OCI-LY7 (cell line): ENCODE data around the gene CCBE1.

Source experiments
- EZH2phosphoT487 ChIP-seq: fragments of 200-600 bp; sonication (generic); IDR thresholded peaks from 2 replicates; pipeline ENCODE4 v1.6.1; 2018; ENCODE audit warnings: low read depth, borderline replicate concordance, mild to moderate bottlenecking, mixed run types, antibody characterized with exemption, low read length, moderate library complexity, mixed read lengths
- TF ChIP-seq, protein P1 (sequence below): fragments of 200-600 bp; sonication (generic); conservative IDR thresholded peaks from 2 replicates; pipeline ENCODE4 v1.5.1; 2014; ENCODE audit warnings: mild to moderate bottlenecking, antibody characterized with exemption, low read length, moderate library complexity, mixed read lengths

DNA sequence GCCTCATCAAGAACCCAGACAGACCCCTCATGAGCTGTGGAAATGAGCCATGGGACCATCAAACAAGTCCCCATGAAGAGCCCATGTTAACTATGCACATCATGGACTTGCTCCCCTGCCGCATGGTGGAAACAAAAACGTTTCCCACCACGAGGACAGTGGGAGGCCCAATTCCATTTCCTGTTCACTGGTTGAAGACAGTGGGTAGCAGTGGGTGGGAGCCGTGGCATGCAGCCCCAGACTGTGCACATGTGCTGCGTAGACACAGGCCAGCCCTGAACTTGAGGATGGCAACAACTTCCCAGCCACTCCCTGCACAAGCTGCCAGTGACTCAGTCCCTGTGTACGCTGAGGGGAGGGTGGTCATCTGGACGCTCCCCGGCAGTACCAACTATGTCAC, 229.7 kb downstream of the CCBE1 start:
- TF ChIP-seq, protein P1, sequence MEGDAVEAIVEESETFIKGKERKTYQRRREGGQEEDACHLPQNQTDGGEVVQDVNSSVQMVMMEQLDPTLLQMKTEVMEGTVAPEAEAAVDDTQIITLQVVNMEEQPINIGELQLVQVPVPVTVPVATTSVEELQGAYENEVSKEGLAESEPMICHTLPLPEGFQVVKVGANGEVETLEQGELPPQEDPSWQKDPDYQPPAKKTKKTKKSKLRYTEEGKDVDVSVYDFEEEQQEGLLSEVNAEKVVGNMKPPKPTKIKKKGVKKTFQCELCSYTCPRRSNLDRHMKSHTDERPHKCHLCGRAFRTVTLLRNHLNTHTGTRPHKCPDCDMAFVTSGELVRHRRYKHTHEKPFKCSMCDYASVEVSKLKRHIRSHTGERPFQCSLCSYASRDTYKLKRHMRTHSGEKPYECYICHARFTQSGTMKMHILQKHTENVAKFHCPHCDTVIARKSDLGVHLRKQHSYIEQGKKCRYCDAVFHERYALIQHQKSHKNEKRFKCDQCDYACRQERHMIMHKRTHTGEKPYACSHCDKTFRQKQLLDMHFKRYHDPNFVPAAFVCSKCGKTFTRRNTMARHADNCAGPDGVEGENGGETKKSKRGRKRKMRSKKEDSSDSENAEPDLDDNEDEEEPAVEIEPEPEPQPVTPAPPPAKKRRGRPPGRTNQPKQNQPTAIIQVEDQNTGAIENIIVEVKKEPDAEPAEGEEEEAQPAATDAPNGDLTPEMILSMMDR, result no peak
- TF ChIP-seq EZH2phosphoT487, result no peak
